H1 (cell line): ENCODE data around the gene UPB1. TPM values are rescaled to one million over a fixed set of nuclear protein-coding genes. Genes with fewer than 3 reads are reported as not detected.

Experiments
- CEBPB ChIP-seq: IDR thresholded peaks from 2 replicates; pipeline ENCODE4 v1.6.1; 2012; ENCODE audit warnings: low read depth, low read length
- CHD2 ChIP-seq: IDR thresholded peaks from 2 replicates; pipeline ENCODE4 v1.6.1; 2012; ENCODE audit warnings: low read length, improper control_type of control experiment
- NANOG ChIP-seq: IDR thresholded peaks from 2 replicates; pipeline ENCODE4 v1.6.1; 2011; ENCODE audit warnings: low read length, low read depth, mild to moderate bottlenecking, inconsistent platforms; ENCODE audit not compliant: insufficient read depth, poor library complexity, severe bottlenecking
- POLR2AphosphoS5 ChIP-seq: IDR thresholded peaks from 2 replicates; pipeline ENCODE4 v1.6.1; 2011; ENCODE audit warnings: low read depth, low read length
- RFX5 ChIP-seq: IDR thresholded peaks from 2 replicates; pipeline ENCODE4 v1.6.1; 2011; ENCODE audit warnings: low read depth, low read length, improper control_type of control experiment, borderline replicate concordance
- RXRA ChIP-seq: IDR thresholded peaks from 2 replicates; pipeline ENCODE4 v1.6.1; 2011; ENCODE audit warnings: low read depth, mild to moderate bottlenecking, low read length, moderate library complexity; ENCODE audit not compliant: insufficient read depth
- polyA plus RNA-seq, 7 experiments: library from polyadenylated mRNA; depleted of rRNA in 3 of 7; stranded (reverse) in 5 of 7; unstranded in 2 of 7; fragments of >200 nt in 5 of 7; fragments of 200-250 nt in 2 of 7; gene quantifications; 1 replicate in 5 of 7; 2 replicates in 1 of 7; 4 replicates in 1 of 7; pipeline versions ENCODE4 v1.2.1 to v1.2.3, GENCODE V29; 2011 to 2013; ENCODE audit warnings: missing spikeins in 2 of 7, mixed read lengths in 2 of 7
- total RNA-seq: library from RNA; stranded (reverse); fragmentation: NEBNext Ultra II Directional; extraction: Animal tissue kit (Norgen Biotek cat#: 25700); gene quantifications from 2 replicates; pipeline ENCODE4 v1.2.1, GENCODE V29; 2021
- TF ChIP-seq, protein P1 (sequence below): fragments of 300-600 bp; sonication (generic); IDR thresholded peaks from 2 replicates; pipeline ENCODE4 v1.7.1; 2012; ENCODE audit warnings: low read length, moderate library complexity, mild to moderate bottlenecking, inconsistent platforms; ENCODE audit not compliant: insufficient replicate concordance

UPB1 gene
- total and polyA plus RNA-seq, 2 of the 8 experiments (the other 6 are each of a cell fraction or from before 2014, with no cell fraction given), result 0.09 TPM; not detected in 1

DNA sequence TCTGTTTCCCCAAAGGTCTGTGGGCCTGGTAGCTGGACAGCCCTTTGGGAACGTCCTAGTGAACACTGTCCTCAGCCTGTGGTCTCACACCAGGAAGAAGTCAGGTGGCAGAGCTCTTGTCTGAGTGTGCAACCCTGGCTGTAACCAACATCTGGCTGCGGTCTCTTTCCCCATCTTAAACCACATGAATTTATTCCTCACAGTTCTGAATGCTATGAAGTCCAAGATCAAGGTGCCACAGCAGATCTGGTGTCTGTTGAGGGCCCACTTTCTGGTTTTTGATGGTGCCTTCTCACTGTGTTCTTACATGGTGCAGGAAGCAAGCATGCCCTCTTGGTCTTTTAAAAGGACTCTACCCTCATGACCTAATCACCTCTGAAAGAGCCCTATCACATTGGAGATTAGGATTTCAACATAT lies 2.7 kb downstream of the UPB1 start (continued):
- TF ChIP-seq, protein P1, sequence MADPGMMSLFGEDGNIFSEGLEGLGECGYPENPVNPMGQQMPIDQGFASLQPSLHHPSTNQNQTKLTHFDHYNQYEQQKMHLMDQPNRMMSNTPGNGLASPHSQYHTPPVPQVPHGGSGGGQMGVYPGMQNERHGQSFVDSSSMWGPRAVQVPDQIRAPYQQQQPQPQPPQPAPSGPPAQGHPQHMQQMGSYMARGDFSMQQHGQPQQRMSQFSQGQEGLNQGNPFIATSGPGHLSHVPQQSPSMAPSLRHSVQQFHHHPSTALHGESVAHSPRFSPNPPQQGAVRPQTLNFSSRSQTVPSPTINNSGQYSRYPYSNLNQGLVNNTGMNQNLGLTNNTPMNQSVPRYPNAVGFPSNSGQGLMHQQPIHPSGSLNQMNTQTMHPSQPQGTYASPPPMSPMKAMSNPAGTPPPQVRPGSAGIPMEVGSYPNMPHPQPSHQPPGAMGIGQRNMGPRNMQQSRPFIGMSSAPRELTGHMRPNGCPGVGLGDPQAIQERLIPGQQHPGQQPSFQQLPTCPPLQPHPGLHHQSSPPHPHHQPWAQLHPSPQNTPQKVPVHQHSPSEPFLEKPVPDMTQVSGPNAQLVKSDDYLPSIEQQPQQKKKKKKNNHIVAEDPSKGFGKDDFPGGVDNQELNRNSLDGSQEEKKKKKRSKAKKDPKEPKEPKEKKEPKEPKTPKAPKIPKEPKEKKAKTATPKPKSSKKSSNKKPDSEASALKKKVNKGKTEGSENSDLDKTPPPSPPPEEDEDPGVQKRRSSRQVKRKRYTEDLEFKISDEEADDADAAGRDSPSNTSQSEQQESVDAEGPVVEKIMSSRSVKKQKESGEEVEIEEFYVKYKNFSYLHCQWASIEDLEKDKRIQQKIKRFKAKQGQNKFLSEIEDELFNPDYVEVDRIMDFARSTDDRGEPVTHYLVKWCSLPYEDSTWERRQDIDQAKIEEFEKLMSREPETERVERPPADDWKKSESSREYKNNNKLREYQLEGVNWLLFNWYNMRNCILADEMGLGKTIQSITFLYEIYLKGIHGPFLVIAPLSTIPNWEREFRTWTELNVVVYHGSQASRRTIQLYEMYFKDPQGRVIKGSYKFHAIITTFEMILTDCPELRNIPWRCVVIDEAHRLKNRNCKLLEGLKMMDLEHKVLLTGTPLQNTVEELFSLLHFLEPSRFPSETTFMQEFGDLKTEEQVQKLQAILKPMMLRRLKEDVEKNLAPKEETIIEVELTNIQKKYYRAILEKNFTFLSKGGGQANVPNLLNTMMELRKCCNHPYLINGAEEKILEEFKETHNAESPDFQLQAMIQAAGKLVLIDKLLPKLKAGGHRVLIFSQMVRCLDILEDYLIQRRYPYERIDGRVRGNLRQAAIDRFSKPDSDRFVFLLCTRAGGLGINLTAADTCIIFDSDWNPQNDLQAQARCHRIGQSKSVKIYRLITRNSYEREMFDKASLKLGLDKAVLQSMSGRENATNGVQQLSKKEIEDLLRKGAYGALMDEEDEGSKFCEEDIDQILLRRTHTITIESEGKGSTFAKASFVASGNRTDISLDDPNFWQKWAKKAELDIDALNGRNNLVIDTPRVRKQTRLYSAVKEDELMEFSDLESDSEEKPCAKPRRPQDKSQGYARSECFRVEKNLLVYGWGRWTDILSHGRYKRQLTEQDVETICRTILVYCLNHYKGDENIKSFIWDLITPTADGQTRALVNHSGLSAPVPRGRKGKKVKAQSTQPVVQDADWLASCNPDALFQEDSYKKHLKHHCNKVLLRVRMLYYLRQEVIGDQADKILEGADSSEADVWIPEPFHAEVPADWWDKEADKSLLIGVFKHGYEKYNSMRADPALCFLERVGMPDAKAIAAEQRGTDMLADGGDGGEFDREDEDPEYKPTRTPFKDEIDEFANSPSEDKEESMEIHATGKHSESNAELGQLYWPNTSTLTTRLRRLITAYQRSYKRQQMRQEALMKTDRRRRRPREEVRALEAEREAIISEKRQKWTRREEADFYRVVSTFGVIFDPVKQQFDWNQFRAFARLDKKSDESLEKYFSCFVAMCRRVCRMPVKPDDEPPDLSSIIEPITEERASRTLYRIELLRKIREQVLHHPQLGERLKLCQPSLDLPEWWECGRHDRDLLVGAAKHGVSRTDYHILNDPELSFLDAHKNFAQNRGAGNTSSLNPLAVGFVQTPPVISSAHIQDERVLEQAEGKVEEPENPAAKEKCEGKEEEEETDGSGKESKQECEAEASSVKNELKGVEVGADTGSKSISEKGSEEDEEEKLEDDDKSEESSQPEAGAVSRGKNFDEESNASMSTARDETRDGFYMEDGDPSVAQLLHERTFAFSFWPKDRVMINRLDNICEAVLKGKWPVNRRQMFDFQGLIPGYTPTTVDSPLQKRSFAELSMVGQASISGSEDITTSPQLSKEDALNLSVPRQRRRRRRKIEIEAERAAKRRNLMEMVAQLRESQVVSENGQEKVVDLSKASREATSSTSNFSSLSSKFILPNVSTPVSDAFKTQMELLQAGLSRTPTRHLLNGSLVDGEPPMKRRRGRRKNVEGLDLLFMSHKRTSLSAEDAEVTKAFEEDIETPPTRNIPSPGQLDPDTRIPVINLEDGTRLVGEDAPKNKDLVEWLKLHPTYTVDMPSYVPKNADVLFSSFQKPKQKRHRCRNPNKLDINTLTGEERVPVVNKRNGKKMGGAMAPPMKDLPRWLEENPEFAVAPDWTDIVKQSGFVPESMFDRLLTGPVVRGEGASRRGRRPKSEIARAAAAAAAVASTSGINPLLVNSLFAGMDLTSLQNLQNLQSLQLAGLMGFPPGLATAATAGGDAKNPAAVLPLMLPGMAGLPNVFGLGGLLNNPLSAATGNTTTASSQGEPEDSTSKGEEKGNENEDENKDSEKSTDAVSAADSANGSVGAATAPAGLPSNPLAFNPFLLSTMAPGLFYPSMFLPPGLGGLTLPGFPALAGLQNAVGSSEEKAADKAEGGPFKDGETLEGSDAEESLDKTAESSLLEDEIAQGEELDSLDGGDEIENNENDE, result no peak
- no peak for TF ChIP-seq RXRA
- no peak for TF ChIP-seq RFX5
- TF ChIP-seq CEBPB, result no peak
- TF ChIP-seq NANOG, result no peak
- TF ChIP-seq POLR2AphosphoS5, result no peak
- TF ChIP-seq CHD2, result no peak
